Endometrial microvascular endothelial cells (primary cell): ENCODE measurements around the gene ATXN2L. TPM values are rescaled to one million over a fixed set of nuclear protein-coding genes. Genes with fewer than 3 reads are reported as not detected.
"Not testable (repeated sequence)": the region's sequence is repeated elsewhere in the genome, so short reads cannot be mapped to it uniquely, and the experiment has no call there.

Source experiments
- in situ Hi-C: cut with HindIII; loops from 2 replicates; pipeline ENCODE4 v1.10.0; 2017; ENCODE audit warnings: low sequenced_read_pairs, low pct_unique_long_range_greater_than_20kb; ENCODE audit errors: inconsistent ontology term
- total RNA-seq: library from RNA; depleted of rRNA; stranded (reverse); fragments of >200 nt; gene quantifications from one replicate; pipeline ENCODE4 v1.2.3, GENCODE V29; 2015; ENCODE audit errors: inconsistent ontology term

Gene ATXN2L
- total RNA-seq, result 71.9 TPM

GRCh38 chr16:28822520-28823290 is at the start of gene ATXN2L:
Gene ATXN2L, plus strand, starts transcription at chr16:28822999. Its CDS starts 261 bp downstream, at chr16:28823260.
- in situ Hi-C loops, result no loop called here

GRCh38 chr16:28781697-28782096 is 41.1 kb upstream of the ATXN2L start:
- in situ Hi-C loops, result not testable (repeated sequence)

DNA sequence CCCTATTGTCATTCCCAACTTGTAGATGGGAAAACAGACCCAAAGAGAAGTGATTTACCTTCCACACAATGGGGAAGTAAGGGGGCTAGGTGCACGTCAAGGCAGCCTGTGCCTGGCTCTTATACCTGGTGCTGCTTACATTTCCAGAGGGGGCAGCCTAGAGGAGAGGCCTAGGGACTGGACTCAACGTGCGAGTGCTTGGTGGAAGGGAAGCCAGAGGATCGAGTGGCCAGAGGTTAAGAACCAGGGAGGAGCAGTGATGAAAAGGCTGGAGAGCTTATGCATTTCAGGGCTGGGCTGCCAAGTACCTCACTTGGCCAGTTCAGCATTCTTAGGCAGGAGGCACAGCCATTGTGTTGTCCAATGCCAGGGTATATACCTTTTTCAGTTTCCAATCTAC is 40.4 kb upstream of the ATXN2L start:
- in situ Hi-C loops, result not testable (repeated sequence)

- in situ Hi-C loops, result not testable (repeated sequence)
Observed at GRCh38 chr16:28802235-28803019, 20.4 kb upstream of the ATXN2L start.

DNA sequence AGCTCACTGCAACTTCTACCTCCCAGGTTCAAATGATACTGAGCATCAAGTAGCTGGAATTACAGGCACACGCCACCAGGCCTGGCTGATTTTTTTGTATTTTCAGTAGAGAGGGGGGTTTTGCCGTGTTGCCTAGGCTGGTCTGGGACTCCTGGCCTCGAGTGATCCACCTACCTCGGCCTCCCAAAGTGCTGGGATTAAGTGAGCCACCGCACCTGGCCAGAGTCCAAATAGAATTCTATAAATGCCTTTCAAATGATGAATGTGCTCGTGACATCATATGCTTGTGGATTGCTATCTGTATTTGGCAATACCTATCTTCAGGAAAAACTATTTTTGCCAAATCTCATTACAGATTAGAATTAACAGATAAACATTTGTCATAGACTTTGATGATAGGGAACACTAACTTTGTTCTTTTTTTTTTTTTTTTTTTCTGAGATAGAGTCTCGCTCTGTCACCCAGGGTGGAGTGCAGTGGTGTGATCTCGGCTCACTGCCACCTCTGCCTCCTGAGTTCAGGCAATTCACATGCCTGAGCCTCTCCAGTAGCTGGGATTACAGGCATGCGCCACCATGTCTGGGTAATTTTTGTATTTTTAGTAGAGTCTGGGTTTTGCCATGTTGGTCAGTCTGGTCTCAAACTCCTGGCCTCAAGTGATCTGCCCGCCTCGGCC is 15.2 kb upstream of the ATXN2L start:
- in situ Hi-C loops, result not testable (repeated sequence)

GRCh38 chr16:28820016-28820415 is 2.8 kb upstream of the ATXN2L start:
- in situ Hi-C loops, result no loop called here

GRCh38 chr16:28820546-28820945 is 2.3 kb upstream of the ATXN2L start:
- in situ Hi-C loops, result not testable (repeated sequence)

DNA sequence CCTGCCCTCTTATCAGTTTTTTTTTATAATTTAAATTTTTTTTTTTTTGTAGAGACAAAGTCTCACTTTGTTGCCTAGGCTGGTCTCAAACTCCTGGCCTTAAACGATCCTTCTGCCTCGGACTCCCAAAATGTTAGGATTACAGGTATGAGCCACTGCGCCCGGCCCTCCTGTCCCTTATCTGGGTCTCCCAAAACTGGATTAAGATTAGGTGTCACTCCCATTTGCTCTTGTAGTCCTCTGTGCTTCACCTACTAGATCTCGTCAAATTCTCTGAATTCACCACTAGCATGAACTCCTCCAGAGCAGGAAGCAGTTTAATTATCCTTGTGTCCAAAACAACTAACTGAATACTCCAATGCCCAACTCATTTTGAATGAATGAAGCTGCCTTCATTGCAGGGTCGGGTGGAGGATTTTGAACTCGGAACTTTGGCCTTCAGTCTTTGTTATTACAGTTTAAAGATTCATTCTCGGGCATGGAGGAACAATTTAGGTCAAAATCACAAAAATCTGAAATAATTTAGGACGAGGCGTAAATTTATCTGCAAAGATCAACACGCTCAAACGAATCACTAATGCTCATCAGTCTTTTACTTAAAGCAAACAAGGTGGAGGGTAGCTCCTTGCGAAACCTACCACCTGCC is 802 bp upstream of the ATXN2L start:
- in situ Hi-C loops, result no loop called here

- in situ Hi-C loops, result no loop called here
Observed at GRCh38 chr16:28823291-28823872, 583 bp downstream of the ATXN2L start.

DNA sequence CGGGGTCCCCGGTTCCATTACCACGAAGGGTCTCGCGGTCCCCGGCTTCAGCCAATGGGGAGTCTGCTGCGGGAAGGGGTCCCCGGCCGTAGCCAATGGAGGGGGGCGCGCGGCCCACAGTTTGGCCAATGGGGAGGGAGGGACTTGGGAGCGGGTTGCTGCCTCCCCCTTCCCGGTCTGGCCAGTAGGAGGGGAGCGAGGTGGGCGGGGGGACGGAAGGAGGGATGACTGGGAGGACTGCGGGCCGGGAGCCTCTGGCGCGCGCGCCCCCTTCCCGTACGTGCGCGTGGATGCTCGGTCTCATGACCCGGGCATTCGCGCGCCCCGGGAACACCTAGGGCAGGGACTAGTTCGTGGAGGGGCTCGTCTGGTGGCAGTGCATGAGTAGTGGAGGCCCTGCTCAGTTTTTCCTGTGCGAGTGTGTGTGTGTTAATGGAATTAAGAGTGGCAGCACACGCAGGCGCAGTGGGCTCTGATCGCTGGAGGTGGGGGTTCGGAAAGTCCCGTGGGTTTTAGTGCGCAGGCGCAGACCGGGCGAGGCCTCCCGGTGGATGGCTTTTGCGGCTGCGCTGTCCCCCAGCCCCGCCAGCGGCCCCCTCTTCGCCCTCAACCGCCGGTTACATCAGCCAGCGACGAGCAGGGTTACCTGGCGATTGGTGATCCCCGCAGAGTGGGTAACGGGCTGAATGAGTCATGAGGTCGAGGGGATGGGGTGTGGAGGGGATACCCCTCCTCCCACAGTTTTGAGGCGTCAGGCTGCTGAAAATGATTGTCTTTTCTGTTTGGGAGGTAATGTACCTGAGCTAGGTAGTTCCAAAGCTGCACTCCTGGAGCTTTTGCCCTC is 1.3 kb downstream of the ATXN2L start:
- in situ Hi-C loops, result no loop called here

GRCh38 chr16:28824717-28824973 is 1.8 kb downstream of the ATXN2L start:
- in situ Hi-C loops, result no loop called here

GRCh38 chr16:28826141-28826540 is 3.3 kb downstream of the ATXN2L start:
- in situ Hi-C loops, result no loop called here

DNA sequence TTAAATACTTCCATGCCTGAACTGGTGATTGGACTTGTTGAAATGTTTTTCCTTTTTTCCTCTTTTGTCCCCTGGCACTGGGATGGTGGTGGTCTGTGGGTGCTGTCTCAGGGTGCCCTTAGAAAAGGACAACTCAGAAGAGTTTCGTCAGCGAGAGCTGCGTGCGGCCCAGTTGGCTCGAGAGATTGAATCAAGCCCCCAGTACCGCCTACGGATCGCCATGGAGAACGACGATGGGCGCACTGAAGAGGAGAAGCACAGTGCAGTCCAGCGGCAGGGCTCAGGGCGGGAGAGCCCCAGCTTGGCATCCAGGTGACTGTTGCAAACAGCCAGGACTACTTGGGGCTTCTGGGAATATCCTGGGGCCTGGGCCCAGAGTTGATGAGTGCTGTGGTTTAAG is 6.9 kb downstream of the ATXN2L start:
- in situ Hi-C loops, result no loop called here

DNA sequence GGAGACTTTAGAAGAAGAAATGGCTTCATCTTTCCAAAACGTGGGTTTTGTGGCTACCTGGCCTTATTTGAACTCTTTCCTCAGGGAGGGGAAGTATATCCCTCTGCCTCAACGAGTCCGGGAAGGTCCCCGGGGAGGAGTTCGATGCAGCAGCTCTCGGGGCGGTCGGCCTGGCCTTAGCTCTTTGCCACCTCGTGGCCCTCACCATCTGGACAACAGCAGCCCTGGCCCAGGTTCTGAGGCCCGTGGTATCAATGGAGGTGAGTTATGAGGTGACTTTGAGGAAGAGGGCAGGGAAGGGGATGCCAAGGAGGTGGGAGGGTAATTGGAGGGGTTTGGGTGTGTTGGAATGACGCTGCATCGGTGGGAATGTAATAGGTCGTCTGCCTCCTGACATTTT is 7.7 kb downstream of the ATXN2L start:
- in situ Hi-C loops, result no loop called here

GRCh38 chr16:28834349-28834748 is 11.6 kb downstream of the ATXN2L start:
- in situ Hi-C loops, result no loop called here

GRCh38 chr16:28834873-28835863 is 12.4 kb downstream of the ATXN2L start:
- in situ Hi-C loops, result no loop called here
